CD4-positive, alpha-beta T cell treated with Interferon gamma for 1 hour (primary cell): ENCODE data around the gene FAM234A.
A peak's percentile ranks its signal among the peaks of the same experiment; 100 is the strongest.
"Not testable (repeated sequence)": the region's sequence is repeated elsewhere in the genome, so short reads cannot be mapped to it uniquely, and the experiment has no call there.

Experiments used
- DNase-seq: peaks from one replicate; pipeline ENCODE4 v3.0.0-alpha.2; 2020

The FAM234A gene

GRCh38 chr16:266258-267164, 31.9 kb downstream of the FAM234A start:
- DNase-seq: no peak

DNA sequence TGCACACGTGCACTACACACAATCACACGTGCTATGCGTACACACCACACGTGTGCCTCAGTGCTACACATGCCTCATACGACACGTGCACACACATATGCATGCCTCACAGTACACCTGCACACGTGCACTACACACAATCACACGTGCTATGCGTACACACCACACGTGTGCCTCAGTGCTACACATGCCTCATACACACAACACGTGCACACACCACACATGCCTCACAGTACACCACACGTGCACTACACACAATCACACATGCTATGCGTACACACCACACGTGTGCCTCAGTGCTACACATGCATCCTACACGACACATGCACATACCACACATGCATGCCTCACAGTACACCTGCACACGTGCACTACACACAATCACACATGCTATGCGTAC, 32.9 kb downstream of the FAM234A start:
- not testable (repeated sequence) for DNase-seq

- no peak for DNase-seq
These were observed 33.8 kb downstream of the FAM234A start for GRCh38 chr16:268141-269053.

DNA sequence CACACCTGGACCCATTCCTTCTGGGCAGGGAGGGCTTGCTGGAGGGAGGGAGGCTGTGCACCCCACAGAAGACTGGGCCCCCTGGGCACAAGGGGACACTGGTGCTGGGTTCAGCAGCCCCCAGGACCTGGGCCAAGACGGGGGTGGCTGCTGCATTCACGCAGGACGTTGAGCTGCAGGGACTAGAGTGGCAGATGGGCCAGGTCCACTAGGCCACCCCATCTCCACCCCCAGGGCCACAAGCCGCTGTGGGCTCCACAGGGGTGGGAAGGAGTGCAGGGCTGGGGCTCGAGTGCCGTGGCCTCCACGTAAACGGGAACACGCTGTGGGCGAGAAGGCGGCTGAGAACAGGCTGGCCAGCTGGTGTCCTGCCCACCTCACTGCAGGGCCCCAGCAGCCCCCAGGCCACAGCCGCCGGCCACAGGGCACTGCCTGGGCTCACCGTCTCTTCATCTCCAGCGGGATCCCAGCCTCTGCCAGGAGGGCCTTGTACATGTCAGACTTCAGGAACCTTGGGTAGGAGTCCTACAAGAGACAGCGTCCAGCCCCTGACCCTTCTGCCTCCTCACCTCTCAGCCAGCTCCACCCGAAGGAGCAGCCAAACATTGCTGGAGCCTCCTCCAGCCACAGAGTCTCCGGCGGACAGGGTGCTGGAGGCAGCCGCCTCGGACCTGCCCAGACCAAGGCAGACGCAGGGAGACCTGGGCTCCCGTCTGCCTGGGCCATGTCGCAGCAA, 34.6 kb downstream of the FAM234A start:
- DNase-seq: no peak

GRCh38 chr16:270381-271255, 36.0 kb downstream of the FAM234A start:
- no peak for DNase-seq

DNA sequence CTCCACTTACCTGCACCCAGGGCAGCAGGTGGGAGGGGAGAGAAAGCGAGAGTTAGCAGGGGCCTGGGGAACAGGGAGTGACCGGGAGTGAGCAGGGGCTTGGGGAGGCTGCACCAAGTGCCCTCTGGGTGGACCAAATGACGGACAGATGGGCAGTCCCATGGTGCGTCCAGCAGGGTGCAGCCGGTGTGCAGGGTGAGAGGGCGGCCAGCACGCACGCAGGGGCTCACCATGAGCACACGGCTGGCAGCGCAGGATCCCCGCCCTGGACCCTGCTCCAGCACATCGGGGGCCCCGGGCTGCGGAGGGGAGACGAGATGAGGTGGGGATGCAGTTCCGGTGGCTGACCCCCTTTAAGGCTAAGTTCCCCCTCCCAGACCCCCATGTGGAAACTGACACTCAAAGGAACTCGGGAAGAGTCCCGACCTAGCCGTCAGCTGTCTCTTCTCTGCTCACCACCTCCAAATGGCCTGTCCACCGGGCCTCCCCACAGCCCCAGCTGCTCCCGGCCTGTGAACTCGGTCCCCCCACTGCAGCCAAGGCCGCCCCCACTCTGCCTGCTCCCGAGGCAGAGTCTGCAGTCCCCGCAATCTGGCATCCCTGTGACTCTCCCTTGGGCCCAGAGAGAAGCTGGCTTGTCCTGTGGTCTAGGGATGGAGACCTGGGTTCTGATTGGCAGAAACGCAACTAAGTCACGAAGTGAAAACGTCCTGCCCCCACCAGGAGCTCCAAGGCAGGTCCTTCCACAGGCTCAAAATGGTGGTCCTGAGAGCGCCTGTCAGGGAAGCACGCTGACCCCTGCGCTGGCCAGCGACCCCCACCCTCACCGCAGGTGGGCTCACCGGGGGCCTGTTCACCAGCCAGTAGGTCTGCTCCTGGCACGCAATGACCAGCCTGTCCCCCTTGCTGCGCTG, 38.3 kb downstream of the FAM234A start:
- no peak for DNase-seq

DNA sequence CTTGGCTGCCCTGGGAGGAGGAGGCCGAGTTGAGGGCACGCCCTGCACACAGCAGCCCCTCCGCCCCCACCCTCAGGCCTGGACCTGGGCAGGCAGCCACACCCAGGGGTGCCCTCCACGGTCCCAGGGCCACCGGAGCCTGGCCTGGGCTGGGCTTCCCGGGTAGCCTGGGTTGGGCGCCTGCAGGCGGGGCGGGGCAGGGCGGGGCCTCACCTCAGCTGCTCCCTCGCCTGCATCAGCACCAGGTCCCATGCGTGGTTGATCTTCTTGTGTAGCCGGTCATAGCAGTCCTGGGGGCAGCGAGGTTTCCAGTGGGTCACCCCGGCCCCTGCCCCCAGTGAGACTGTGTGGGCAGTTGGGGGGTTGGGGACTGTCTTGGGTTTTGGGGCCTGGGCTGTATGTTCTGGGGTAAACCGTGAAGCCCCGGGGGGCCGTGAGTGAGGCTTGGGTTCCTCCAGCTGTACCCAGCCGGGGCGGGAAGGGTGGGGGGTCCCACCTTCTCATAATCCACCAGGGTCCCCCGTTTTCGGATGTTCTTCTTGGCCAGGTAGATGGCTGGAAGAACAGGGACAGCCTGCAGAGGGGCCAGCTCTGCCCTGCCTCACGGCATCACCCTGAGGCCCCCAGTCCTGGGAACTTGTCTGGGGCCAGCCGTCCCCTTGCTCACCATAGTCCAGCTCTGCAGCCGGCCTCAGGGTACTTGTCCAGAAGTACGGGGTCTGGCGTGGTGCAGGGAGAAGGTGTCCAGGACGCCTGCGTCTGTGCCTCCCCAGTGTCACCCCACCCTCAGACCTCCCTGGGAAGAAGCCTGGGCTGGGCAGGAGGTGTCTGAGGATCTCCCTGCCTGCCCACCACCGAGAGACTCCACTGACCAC, 39.2 kb downstream of the FAM234A start:
- DNase-seq: no peak

DNA sequence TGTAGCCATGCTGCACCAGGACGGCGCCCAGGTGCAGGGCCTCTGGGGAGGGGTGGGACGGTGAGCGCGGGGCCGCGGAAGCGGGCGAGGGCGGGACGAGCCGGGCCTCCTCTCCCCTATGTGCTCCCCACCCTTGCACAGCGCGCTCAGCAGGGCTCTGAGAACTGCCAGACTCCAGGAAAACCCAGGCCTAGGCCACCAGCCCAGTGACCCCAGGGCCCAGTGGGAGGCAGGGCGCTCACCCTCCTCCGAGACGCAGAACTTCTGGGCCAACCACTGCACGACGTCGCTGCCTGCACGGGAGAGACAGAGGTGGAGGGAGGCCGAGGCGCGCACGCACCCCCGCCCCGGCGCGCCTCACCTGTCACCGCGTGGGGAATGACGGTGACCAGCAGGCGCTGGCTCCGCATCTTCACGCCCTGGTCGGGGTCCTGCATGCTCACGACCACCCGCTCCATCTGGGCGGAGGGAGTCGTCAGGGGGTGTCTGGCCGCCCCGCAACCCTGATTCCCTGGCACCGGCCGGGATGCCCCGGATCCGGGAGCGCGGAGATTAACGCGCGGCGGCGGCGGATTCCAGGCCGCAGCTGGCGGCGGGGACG, 40.5 kb downstream of the FAM234A start:
- DNase-seq: no peak

GRCh38 chr16:275786-276232, 41.2 kb downstream of the FAM234A start, which contains the start of gene RGS11:
Gene RGS11 (minus strand): TSS chr16:275944. CDS start chr16:275911, 33 bp downstream.
- DNase-seq: no peak

DNA sequence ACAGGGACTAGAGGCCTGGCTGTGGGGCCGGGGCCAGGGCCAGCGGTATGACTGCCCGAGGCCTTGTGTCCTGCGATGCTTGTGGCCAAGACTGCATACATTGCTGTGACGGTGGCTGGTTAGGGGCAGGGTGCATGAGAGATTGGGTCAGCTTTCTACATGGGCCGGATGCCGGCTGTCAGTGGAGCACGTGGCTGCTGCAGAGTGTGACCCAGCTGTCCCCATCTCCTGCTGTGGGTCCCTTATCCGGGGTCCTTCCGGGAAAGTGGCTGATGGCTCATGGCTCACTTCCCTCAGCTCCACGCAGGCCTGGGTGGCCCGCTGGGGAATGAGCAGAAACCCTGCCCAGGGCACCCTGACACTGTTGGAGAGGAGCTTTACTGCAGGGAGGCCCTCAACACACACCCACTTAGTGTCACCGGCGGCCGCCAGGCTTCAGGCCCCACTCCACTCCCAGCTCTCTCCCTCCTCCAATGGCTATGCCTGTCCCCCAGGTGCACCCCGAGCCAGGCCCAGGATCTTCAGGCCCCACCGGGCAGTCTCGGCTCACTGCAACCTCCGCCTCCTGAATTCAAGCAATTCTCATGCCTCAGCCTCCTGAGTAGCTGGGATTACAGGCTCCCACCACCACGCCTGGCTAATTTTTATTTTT, 41.9 kb downstream of the FAM234A start:
- DNase-seq: no peak

GRCh38 chr16:278863-279366, 44.3 kb downstream of the FAM234A start:
- DNase-seq: peak; percentile 7

GRCh38 chr16:279531-279930, 44.9 kb downstream of the FAM234A start:
- DNase-seq: no peak

- DNase-seq: no peak
These were observed 45.4 kb downstream of the FAM234A start for GRCh38 chr16:280005-280460.

- no peak for DNase-seq
These were observed 45.9 kb downstream of the FAM234A start, which contains the start of gene ARHGDIG for GRCh38 chr16:280552-280951. Gene ARHGDIG (plus strand): TSS chr16:280591. CDS start chr16:280681, 90 bp downstream.

DNA sequence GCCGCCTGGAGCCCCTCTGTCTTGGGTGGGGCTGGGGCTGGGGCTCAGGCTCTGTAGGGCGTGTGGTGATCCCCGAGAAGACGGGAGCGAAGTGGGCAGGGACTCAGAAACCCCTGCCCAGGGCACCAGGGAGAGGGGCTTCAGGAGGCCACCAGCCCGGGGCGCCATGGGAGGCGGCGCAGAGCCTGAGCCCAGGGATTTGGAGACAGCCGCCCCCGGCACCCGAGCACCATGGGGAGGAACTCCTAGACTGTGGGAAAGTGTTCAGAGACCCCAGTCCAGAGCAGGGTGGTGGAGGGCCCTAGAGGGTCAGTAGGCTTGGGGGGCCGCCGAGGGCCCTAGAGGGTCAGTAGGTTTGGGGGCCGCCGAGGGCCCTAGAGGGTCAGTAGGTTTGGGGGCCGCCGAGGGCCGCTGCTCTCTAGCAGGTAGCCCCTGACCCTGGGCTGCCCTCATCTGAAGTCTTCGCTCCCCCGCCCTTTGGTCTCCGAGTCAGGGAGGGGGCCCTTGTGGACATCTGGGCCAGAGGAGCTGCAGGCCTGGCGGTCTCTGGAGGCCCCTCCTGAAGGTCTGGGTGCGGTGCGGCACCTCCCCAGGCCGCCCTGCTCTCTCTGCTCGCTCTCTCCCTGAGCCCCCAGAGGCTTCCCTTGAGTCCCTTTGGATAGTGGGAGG, 46.5 kb downstream of the FAM234A start:
- no peak for DNase-seq

- DNase-seq: no peak
These were observed 47.1 kb downstream of the FAM234A start for GRCh38 chr16:281660-282255.

- DNase-seq: no peak
These were observed 47.9 kb downstream of the FAM234A start for GRCh38 chr16:282491-282890.
